DLD1 (cell line): ENCODE data around the gene SAMD5.

Experiments used
- in situ Hi-C: cut with HindIII; loops from 2 replicates; pipeline ENCODE4 v1.10.0; 2017; ENCODE audit warnings: low sequenced_read_pairs

The SAMD5 gene

GRCh38 chr6:147508042-147508865 lies at the start of gene SAMD5:
Gene SAMD5 (plus strand): TSS chr6:147508690. CDS start chr6:147508929, 239 bp downstream.
- in situ Hi-C loops = no loop called here

GRCh38 chr6:147459780-147460179 lies 48.7 kb upstream of the SAMD5 start:
- in situ Hi-C loops = no loop called here

- in situ Hi-C loops = no loop called here
Observed at GRCh38 chr6:147463651-147464050, 44.8 kb upstream of the SAMD5 start.

- in situ Hi-C loops = no loop called here
Observed at GRCh38 chr6:147467428-147467827, 41.1 kb upstream of the SAMD5 start.

GRCh38 chr6:147467886-147468285 lies 40.6 kb upstream of the SAMD5 start:
- in situ Hi-C loops = no loop called here

GRCh38 chr6:147468634-147469033 lies 39.9 kb upstream of the SAMD5 start:
- in situ Hi-C loops = no loop called here

GRCh38 chr6:147479857-147480256 lies 28.6 kb upstream of the SAMD5 start:
- in situ Hi-C loops = no loop called here

- in situ Hi-C loops = no loop called here
Observed at GRCh38 chr6:147486683-147487082, 21.8 kb upstream of the SAMD5 start.

- in situ Hi-C loops = no loop called here
Observed at GRCh38 chr6:147497472-147497871, 11.0 kb upstream of the SAMD5 start.

GRCh38 chr6:147503587-147503986 lies 4.9 kb upstream of the SAMD5 start:
- in situ Hi-C loops = no loop called here

- in situ Hi-C loops = no loop called here
Observed at GRCh38 chr6:147504848-147505247, 3.6 kb upstream of the SAMD5 start.

GRCh38 chr6:147506704-147507114 lies 1.8 kb upstream of the SAMD5 start:
- in situ Hi-C loops = no loop called here

GRCh38 chr6:147507162-147508041 lies 1.1 kb upstream of the SAMD5 start:
- in situ Hi-C loops = no loop called here

GRCh38 chr6:147508866-147509608 lies 547 bp downstream of the SAMD5 start:
- in situ Hi-C loops = no loop called here

- in situ Hi-C loops = no loop called here
Observed at GRCh38 chr6:147509891-147510290, 1.4 kb downstream of the SAMD5 start.

- in situ Hi-C loops = no loop called here
Observed at GRCh38 chr6:147510929-147511590, 2.6 kb downstream of the SAMD5 start.

- in situ Hi-C loops = no loop called here
Observed at GRCh38 chr6:147514831-147515230, 6.3 kb downstream of the SAMD5 start.

- in situ Hi-C loops = no loop called here
Observed at GRCh38 chr6:147515327-147515726, 6.8 kb downstream of the SAMD5 start.

GRCh38 chr6:147522597-147522996 lies 14.1 kb downstream of the SAMD5 start:
- in situ Hi-C loops = no loop called here

GRCh38 chr6:147525519-147526209 lies 17.2 kb downstream of the SAMD5 start:
- in situ Hi-C loops = no loop called here
